ENCODE data around the gene CAP2. TPM values are rescaled to one million over a fixed set of nuclear protein-coding genes. Genes with fewer than 3 reads are reported as not detected.

CAP2 gene
- total and polyA plus RNA-seq, 12 donors = 1.3 to 21.9 (median 11.9) TPM

GRCh38 chr6:17417817-17418216, 24.4 kb downstream of the CAP2 start:
- Histone ChIP-seq H3K27ac (no peak overlapping the region), H3K4me3 (no peak overlapping the region), H3K36me3 (replicated peaks in 1 of 2) (no peaks in the 10 kb centered on the region), H3K27me3 (no peaks in the 10 kb centered on the region), H3K9me3 (replicated peaks in 1 of 3) (no peaks in the 10 kb centered on the region), H3K4me1 (replicated peaks in 1 of 2) (peaks cover 4 to 13% of the 10 kb centered on the region in 2 donors)
- WGBS, 4 donors = 59 to 80% (median 70%) methylated on average over 4 of the region's 4 CpGs
- intact Hi-C loops (cut with DNase I) = no loop called here
- no peak for DNase-seq
- TF ChIP-seq CTCF (IDR thresholded peaks at IDR 0.05) (no peak), POLR2A (IDR thresholded peaks at IDR 0.05) (no peak)

- intact Hi-C loops (cut with DNase I) = no loop called here
- no peak for DNase-seq
- H3K36me3 ChIP-seq (replicated peaks in 1 of 2) = no peaks in the 10 kb centered on the region
- TF ChIP-seq POLR2A (IDR thresholded peaks at IDR 0.05) (no peak), CTCF (IDR thresholded peaks at IDR 0.05) (no peak)
- no peaks in the 10 kb centered on the region for H3K27me3 ChIP-seq
- no peak overlapping the region for H3K4me3 ChIP-seq
- no peaks in the 10 kb centered on the region for H3K9me3 ChIP-seq (replicated peaks in 1 of 3)
- peaks cover 4 to 13% of the 10 kb centered on the region in 2 donors for H3K4me1 ChIP-seq (replicated peaks in 1 of 2)
- 54 to 70% (median 62%) methylated on average over 12 of the region's 12 CpGs for WGBS, 4 donors
- no peak overlapping the region for H3K27ac ChIP-seq
These were observed 25.1 kb downstream of the CAP2 start for GRCh38 chr6:17418281-17419188.

GRCh38 chr6:17419189-17419575, 25.8 kb downstream of the CAP2 start:
- no peak overlapping the region for H3K4me3 ChIP-seq
- H3K9me3 ChIP-seq (replicated peaks in 1 of 3) = no peaks in the 10 kb centered on the region
- no peaks in the 10 kb centered on the region for H3K36me3 ChIP-seq (replicated peaks in 1 of 2)
- 55 to 72% (median 63%) methylated on average over 3 of the region's 3 CpGs for WGBS, 4 donors
- H3K27ac ChIP-seq = no peak overlapping the region
- no peaks in the 10 kb centered on the region for H3K27me3 ChIP-seq
- no peak for TF ChIP-seq POLR2A (IDR thresholded peaks at IDR 0.05)
- no peak for TF ChIP-seq CTCF (IDR thresholded peaks at IDR 0.05)
- intact Hi-C loops (cut with DNase I) = no loop called here
- H3K4me1 ChIP-seq (replicated peaks in 1 of 2) = peaks cover 4 to 13% of the 10 kb centered on the region in 2 donors
- DNase-seq = no peak

GRCh38 chr6:17420368-17420767, 27.0 kb downstream of the CAP2 start:
- Histone ChIP-seq H3K4me3 (no peak overlapping the region), H3K36me3 (replicated peaks in 1 of 2) (no peaks in the 10 kb centered on the region), H3K9me3 (replicated peaks in 1 of 3) (no peaks in the 10 kb centered on the region), H3K27me3 (no peaks in the 10 kb centered on the region), H3K4me1 (replicated peaks in 1 of 2) (peaks cover 4 to 13% of the 10 kb centered on the region in 2 donors), H3K27ac (no peak overlapping the region)
- WGBS, 4 donors = 84 to 93% (median 90%) methylated on average over 2 of the region's 2 CpGs
- intact Hi-C loops (cut with DNase I) = no loop called here
- TF ChIP-seq CTCF (IDR thresholded peaks at IDR 0.05) (no peak), POLR2A (IDR thresholded peaks at IDR 0.05) (no peak)
- no peak for DNase-seq
